NCI-H524 (cell line): ENCODE results near the gene IFIT1B.
"Not testable (repeated sequence)": the region's sequence is repeated elsewhere in the genome, so short reads cannot be mapped to it uniquely, and the experiment has no call there.

Experiments
- DNase-seq, 2 experiments: peaks; one replicate each; lab custom pipeline; 2025; lab: John Stamatoyannopoulos, UW

The IFIT1B gene, protein sequence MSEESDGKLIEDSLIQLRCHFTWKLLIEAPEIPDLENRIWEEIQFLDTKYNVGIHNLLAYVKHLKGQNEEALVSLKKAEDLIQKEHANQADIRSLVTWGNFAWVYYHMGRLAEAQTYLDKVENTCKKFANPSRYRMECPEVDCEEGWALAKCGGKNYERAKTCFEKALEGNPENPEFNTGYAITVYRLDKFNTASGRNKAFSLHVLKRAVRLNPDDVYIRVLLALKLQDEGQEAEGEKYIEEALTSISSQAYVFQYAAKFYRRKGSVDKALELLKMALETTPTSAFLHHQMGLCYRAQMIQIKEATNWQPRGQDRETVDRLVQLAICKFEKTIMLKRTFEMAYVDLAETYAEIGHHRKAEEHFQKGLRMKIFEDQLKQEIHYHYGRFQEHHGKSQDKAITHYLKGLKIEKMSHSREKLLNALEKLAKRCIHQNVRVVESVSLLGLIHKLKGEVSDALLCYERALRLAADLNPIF

DNA sequence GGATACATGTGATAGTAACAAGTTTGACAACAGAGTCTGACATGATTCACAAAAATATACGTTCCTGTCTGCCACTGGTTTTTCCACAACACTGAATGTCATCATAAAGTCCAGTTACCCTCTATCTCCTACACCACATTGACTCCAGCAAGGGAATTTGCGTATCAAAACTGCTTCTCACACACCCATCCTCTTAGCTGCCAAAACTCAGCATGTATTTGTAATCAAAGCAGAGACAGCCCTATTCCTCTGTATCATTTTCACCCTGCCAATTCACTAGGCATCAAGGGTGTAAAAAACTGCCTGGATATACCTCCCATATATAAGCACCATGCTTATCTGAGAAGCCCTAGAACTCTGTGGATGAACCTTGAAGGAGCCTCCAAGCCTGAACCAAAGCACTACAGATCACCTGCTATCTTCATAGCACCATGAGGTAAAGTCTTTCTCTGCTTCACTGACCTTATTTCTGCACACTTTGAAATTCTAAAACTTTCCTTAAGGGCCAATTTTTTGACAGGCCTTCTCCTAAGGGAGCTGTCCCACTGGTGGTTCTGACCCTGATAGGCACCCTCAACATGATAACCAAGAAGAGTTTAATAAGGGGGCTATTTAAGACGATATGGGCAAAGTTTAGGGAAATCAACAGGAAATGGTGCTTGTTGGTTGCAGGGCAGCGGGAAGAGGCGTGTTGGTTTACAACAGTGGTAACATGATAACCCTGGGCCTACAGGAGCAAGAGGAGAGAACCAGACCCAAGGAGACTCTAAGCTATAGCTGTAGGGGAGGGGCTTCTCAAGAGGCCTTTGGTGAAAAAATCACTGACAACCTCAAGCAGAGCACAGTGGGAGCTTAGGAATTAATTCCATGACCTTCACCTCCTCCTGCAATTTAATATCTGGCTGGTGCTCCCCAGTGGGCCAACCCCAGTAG lies at the start of gene IFIT1B:
TSS of gene IFIT1B (plus strand) at position 352 of the 933 bp plus-strand sequence. CDS start at position 432, 80 bp downstream.
- DNase-seq = no peak

- DNase-seq = no peak
These were observed 48.7 kb upstream of the IFIT1B start for GRCh38 chr10:89329151-89329550.

- DNase-seq = not testable (repeated sequence)
These were observed 47.8 kb upstream of the IFIT1B start for GRCh38 chr10:89330014-89330413.

- no peak for DNase-seq
These were observed 47.2 kb upstream of the IFIT1B start for GRCh38 chr10:89330537-89331212.

- not testable (repeated sequence) for DNase-seq
These were observed 46.3 kb upstream of the IFIT1B start for GRCh38 chr10:89331487-89332122.

GRCh38 chr10:89332123-89332633 lies 45.7 kb upstream of the IFIT1B start:
- no peak for DNase-seq

DNA sequence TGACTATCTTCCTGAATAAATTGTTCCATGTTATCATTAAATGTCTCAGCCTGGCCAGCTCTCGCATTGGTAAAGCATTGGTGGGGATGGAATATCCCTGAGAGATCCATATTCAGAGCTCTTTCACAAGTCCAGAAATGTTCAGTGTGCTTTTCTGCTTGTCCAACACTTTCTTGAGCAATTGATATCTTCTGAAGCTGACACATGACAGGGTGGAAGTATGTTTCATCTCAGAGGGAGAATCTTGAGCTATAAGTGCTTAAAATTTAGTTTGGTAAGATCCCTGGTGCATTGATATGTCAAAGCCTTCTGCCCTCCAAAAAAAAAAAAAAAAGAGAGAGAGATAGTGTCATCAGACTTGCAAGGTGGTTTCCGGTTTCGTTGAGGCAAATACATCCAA lies 42.6 kb upstream of the IFIT1B start:
- no peak for DNase-seq

DNA sequence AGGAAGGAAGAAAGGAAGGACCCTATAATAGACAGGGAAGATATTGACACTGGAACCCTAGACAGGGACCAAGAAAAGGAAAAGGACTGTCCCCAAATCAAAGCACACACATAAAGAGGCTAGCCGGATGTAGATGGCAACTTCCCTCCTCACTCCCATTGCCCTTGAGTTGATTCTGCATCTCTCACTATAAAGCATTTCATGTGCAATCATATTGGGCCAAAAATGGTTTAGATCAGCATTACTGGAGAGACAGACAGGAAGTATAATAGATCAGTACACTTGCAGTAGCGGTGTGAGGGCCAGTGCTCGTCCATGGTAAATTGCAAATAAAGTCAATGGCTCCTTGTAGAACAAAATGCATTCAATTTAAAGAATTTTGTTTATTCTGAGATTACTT lies 41.6 kb upstream of the IFIT1B start:
- no peak for DNase-seq

DNA sequence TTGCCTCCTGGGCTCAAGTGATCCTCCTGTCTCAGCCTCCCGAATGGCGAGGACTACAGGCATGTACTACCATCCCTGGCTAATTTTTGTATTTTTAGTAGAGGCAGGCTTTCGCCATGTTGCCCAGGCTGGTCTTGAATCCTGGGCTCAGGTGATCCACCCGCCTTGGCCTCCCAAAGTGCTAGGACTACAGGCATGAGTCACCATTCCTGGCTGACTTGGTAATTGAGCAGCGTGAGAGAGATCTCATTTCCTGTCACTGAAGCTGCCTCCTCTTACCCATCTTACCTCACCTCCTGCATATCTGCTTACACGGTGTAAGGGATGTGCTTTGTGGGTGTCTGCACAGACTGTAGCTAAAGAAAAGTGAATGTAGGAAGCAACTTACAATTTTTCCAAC lies 40.4 kb upstream of the IFIT1B start:
- DNase-seq = no peak

- no peak for DNase-seq
These were observed 39.1 kb upstream of the IFIT1B start for GRCh38 chr10:89338713-89339112.

- DNase-seq = no peak
These were observed 38.0 kb upstream of the IFIT1B start for GRCh38 chr10:89339875-89340274.

DNA sequence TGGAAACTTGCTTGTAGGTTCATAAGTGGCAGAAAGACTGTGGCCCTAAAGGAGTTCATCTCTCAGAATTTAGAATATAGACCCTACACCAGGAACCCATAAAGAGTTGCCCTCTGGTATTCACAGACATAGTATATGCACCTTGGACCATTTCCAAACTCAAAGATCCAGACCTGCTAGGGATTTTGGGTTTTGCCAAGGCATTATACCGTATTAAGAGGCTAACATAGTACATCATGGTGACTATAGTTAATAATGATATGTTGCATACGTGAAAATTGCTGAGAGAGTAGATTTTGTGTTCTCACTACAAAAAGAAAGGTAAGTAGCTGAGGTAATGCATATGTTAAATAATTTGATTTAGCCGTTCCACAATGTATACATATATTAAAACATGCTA lies 36.2 kb upstream of the IFIT1B start:
- no peak for DNase-seq

DNA sequence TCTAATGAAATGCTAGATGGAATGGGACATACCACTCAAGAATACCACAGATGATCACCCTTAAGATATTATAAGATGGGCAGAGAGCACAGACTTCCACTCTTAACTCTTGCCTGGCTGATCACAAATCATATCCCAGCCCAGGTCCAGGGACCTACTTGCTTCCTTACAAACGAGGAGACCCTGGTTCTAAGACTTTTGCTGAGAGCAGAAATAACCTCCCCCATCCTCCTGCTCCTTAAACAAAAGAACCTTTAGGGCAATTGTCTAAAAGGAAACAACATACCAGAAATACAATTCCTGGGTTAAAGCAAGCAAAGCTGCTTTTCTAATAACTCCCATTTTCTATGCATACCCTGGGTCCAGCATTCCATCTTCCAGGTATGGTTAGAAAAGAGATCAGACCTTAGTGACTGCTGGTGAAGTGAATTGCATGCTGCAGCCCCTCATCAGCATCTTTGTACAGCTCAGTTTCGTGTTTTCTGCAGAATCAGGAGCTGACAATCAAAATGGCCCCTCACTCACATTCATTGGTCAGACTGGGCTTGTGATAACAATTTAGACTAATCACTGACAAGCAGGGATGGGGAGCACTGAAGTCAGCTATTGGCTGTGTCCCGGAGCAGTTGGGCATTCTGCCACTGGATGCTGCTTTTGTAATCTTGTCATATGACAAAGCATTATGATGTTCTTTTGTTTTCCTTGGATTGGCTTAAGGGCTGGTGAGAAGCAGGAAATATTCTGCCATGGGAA lies 35.5 kb upstream of the IFIT1B start:
- DNase-seq = peak in 1 of 2 experiments; percentile 3

- DNase-seq = no peak
These were observed 34.6 kb upstream of the IFIT1B start for GRCh38 chr10:89343089-89343767.

GRCh38 chr10:89344156-89344555 lies 33.7 kb upstream of the IFIT1B start:
- no peak for DNase-seq

GRCh38 chr10:89345367-89346000 lies 32.4 kb upstream of the IFIT1B start:
- DNase-seq = no peak

- DNase-seq = no peak
These were observed 31.2 kb upstream of the IFIT1B start for GRCh38 chr10:89346405-89347254.

- no peak for DNase-seq
These were observed 30.0 kb upstream of the IFIT1B start for GRCh38 chr10:89347701-89348457.
